Naive B cell (primary cell): ENCODE results near the gene PRKCB. TPM values are rescaled to one million over a fixed set of nuclear protein-coding genes. Genes with fewer than 3 reads are reported as not detected.

Experiments
- ATAC-seq, 2 donors: fragments of 150-1000 bp; cut with Tn5 transposase; 2 replicates each; pipeline ENCODE4 v1.10.0; 2021; ENCODE audit warnings: low read depth in 2 of 2, mild to moderate bottlenecking in 2 of 2, moderate library complexity in 2 of 2
- DNase-seq: peaks from one replicate; pipeline ENCODE4 v3.0.0; 2022
- H3K27ac Mint-ChIP-seq, 6 donors: one replicate each; pipeline ENCODE4 v1.8.0; 2020 to 2022; ENCODE audit warnings: mild to moderate bottlenecking in 6 of 6, mixed read lengths in 6 of 6, moderate library complexity in 5 of 6, inconsistent platforms in 2 of 6
- H3K27me3 Mint-ChIP-seq, 3 donors: one replicate each; pipeline ENCODE4 v1.8.0; 2021 to 2022; ENCODE audit warnings: mixed read lengths in 3 of 3, mild to moderate bottlenecking in 1 of 3
- H3K36me3 Mint-ChIP-seq, 2 donors: one replicate each; pipeline ENCODE4 v1.8.0; 2020 to 2022; ENCODE audit warnings: mixed read lengths in 2 of 2, inconsistent platforms in 1 of 2, mild to moderate bottlenecking in 1 of 2
- H3K4me1 Mint-ChIP-seq, 3 donors: one replicate each; pipeline ENCODE4 v1.8.0; 2020 to 2022; ENCODE audit warnings: mixed read lengths in 3 of 3, inconsistent platforms in 1 of 3, mild to moderate bottlenecking in 1 of 3, moderate library complexity in 1 of 3
- H3K4me3 Mint-ChIP-seq, 8 donors: one replicate each; pipeline ENCODE4 v1.8.0; 2020 to 2022; ENCODE audit warnings: mild to moderate bottlenecking in 8 of 8, mixed read lengths in 8 of 8, moderate library complexity in 8 of 8, inconsistent platforms in 2 of 8
- H3K9me3 Mint-ChIP-seq, 7 donors: one replicate each; pipeline ENCODE4 v1.8.0; 2020 to 2022; ENCODE audit warnings: mixed read lengths in 7 of 7, mild to moderate bottlenecking in 5 of 7, inconsistent platforms in 2 of 7, moderate library complexity in 1 of 7
- polyA plus RNA-seq, 6 donors: library from polyadenylated mRNA; unstranded; fragments of 300-500 nt; fragmentation: Illumina TruSeq; gene quantifications; one replicate each; pipeline ENCODE4 v1.2.3, GENCODE V29; 2021; ENCODE audit warnings: low read depth in 6 of 6

The PRKCB gene
- polyA plus RNA-seq, 6 donors from 2014 or later: 213 to 344 (median 285) TPM

- H3K4me1 Mint-ChIP-seq: peaks cover 25 to 28% (median 27%) of the 10 kb centered on the region in 3 donors
- peak overlapping the region in 1 of 6 donors; percentile 74 for H3K27ac Mint-ChIP-seq
- H3K4me3 Mint-ChIP-seq: peak overlapping the region in 1 of 8 donors; percentile 50
- peaks cover 0 to 6% (median 2%) of the 10 kb centered on the region in 7 donors for H3K9me3 Mint-ChIP-seq
- DNase-seq (no peak), ATAC-seq (no peak)
- H3K27me3 Mint-ChIP-seq: no peaks in the 10 kb centered on the region
- H3K36me3 Mint-ChIP-seq: no peaks in the 10 kb centered on the region
Measured at GRCh38 chr16:23824909-23825308, 10.9 kb upstream of the PRKCB start.

- peaks cover 24 to 28% (median 25%) of the 10 kb centered on the region in 3 donors for H3K4me1 Mint-ChIP-seq
- ATAC-seq: peak; percentile 99
- no peaks in the 10 kb centered on the region for H3K27me3 Mint-ChIP-seq
- DNase-seq: peak; percentile 71
- H3K9me3 Mint-ChIP-seq: peaks cover 3 to 18% (median 13%) of the 10 kb centered on the region in 7 donors
- peak overlapping the region; percentile 5 to 75 (median 58) for H3K4me3 Mint-ChIP-seq
- H3K36me3 Mint-ChIP-seq: no peaks in the 10 kb centered on the region
- peak overlapping the region; percentile 10 to 92 (median 50) for H3K27ac Mint-ChIP-seq
Measured at GRCh38 chr16:23826528-23827045, 9.2 kb upstream of the PRKCB start.

- peaks cover 3 to 18% (median 13%) of the 10 kb centered on the region in 7 donors for H3K9me3 Mint-ChIP-seq
- ATAC-seq (peak; percentile 19 to 25), DNase-seq (no peak)
- H3K36me3 Mint-ChIP-seq: no peaks in the 10 kb centered on the region
- H3K4me1 Mint-ChIP-seq: peaks cover 24 to 28% (median 25%) of the 10 kb centered on the region in 3 donors
- H3K27me3 Mint-ChIP-seq: no peaks in the 10 kb centered on the region
- H3K27ac Mint-ChIP-seq: peak overlapping the region in 4 of 6 donors; percentile 10 to 92 (median 68)
- peak overlapping the region in 5 of 8 donors; percentile 5 to 74 (median 60) for H3K4me3 Mint-ChIP-seq
Measured at GRCh38 chr16:23827057-23827456, 8.7 kb upstream of the PRKCB start.

- peaks cover 25 to 33% (median 27%) of the 10 kb centered on the region in 3 donors for H3K4me1 Mint-ChIP-seq
- no peaks in the 10 kb centered on the region for H3K36me3 Mint-ChIP-seq
- DNase-seq: no peak
- peaks cover 3 to 18% (median 13%) of the 10 kb centered on the region in 7 donors for H3K9me3 Mint-ChIP-seq
- ATAC-seq: no peak
- H3K27me3 Mint-ChIP-seq: no peaks in the 10 kb centered on the region
- H3K27ac Mint-ChIP-seq: no peak overlapping the region
- H3K4me3 Mint-ChIP-seq: no peak overlapping the region
Measured at GRCh38 chr16:23829454-23829853, 6.3 kb upstream of the PRKCB start.

- ATAC-seq (no peak), DNase-seq (no peak)
- H3K27ac Mint-ChIP-seq: no peak overlapping the region
- H3K27me3 Mint-ChIP-seq: no peaks in the 10 kb centered on the region
- peaks cover 3 to 18% (median 13%) of the 10 kb centered on the region in 7 donors for H3K9me3 Mint-ChIP-seq
- no peak overlapping the region for H3K4me3 Mint-ChIP-seq
- peaks cover 27 to 32% (median 28%) of the 10 kb centered on the region in 3 donors for H3K4me1 Mint-ChIP-seq
- no peaks in the 10 kb centered on the region for H3K36me3 Mint-ChIP-seq
Measured at GRCh38 chr16:23830276-23830675, 5.5 kb upstream of the PRKCB start.

- no peak for ATAC-seq
- Mint-ChIP-seq H3K4me1 (peaks cover 17 to 30% (median 23%) of the 10 kb centered on the region in 3 donors), H3K4me3 (peak overlapping the region in 2 of 8 donors; percentile 59 to 100), H3K36me3 (peaks cover 0 to 9% of the 10 kb centered on the region in 2 donors), H3K9me3 (peaks cover 3 to 18% (median 13%) of the 10 kb centered on the region in 7 donors), H3K27me3 (no peaks in the 10 kb centered on the region), H3K27ac (no peak overlapping the region)
- no peak for DNase-seq
Measured at GRCh38 chr16:23832882-23833281, 2.9 kb upstream of the PRKCB start.

GRCh38 chr16:23833504-23833903 is 2.3 kb upstream of the PRKCB start:
- ATAC-seq (no peak), DNase-seq (no peak)
- peaks cover 3 to 18% (median 13%) of the 10 kb centered on the region in 7 donors for H3K9me3 Mint-ChIP-seq
- H3K4me1 Mint-ChIP-seq: peaks cover 23 to 32% (median 26%) of the 10 kb centered on the region in 3 donors
- peak overlapping the region in 1 of 8 donors; percentile 100 for H3K4me3 Mint-ChIP-seq
- no peak overlapping the region for H3K27ac Mint-ChIP-seq
- H3K36me3 Mint-ChIP-seq: peaks cover 0 to 9% of the 10 kb centered on the region in 2 donors
- no peaks in the 10 kb centered on the region for H3K27me3 Mint-ChIP-seq

GRCh38 chr16:23833960-23834685 is 1.7 kb upstream of the PRKCB start:
- no peak for DNase-seq
- peaks cover 30 to 38% (median 32%) of the 10 kb centered on the region in 3 donors for H3K4me1 Mint-ChIP-seq
- no peak for ATAC-seq
- H3K4me3 Mint-ChIP-seq: peak overlapping the region in 5 of 8 donors; percentile 10 to 100 (median 91)
- no peaks in the 10 kb centered on the region for H3K27me3 Mint-ChIP-seq
- peak overlapping the region in 1 of 6 donors; percentile 14 for H3K27ac Mint-ChIP-seq
- peaks cover 3 to 18% (median 13%) of the 10 kb centered on the region in 7 donors for H3K9me3 Mint-ChIP-seq
- H3K36me3 Mint-ChIP-seq: peaks cover 5 to 9% of the 10 kb centered on the region in 2 donors

- DNase-seq (no peak), ATAC-seq (peak; percentile 38 to 41)
- Mint-ChIP-seq H3K4me1 (peaks cover 48 to 52% (median 49%) of the 10 kb centered on the region in 3 donors), H3K27ac (no peak overlapping the region), H3K9me3 (peaks cover 0 to 3% (median 1%) of the 10 kb centered on the region in 7 donors), H3K27me3 (no peaks in the 10 kb centered on the region), H3K4me3 (peak overlapping the region in 7 of 8 donors; percentile 98 to 100 (median 100)), H3K36me3 (peaks cover 9 to 18% of the 10 kb centered on the region in 2 donors)
Measured at GRCh38 chr16:23836078-23836403, 258 bp downstream of the PRKCB start.

- H3K4me3 Mint-ChIP-seq: peak overlapping the region; percentile 98 to 100 (median 100)
- ATAC-seq (peak; percentile 52 to 53), DNase-seq (peak; percentile 71)
- H3K27me3 Mint-ChIP-seq: no peaks in the 10 kb centered on the region
- H3K36me3 Mint-ChIP-seq: peaks cover 9 to 18% of the 10 kb centered on the region in 2 donors
- H3K9me3 Mint-ChIP-seq: no peaks in the 10 kb centered on the region
- H3K4me1 Mint-ChIP-seq: peaks cover 48 to 54% (median 52%) of the 10 kb centered on the region in 3 donors
- peak overlapping the region; percentile 88 to 98 (median 94) for H3K27ac Mint-ChIP-seq
Measured at GRCh38 chr16:23836404-23837311, 875 bp downstream of the PRKCB start.

- DNase-seq (no peak), ATAC-seq (no peak)
- no peaks in the 10 kb centered on the region for H3K27me3 Mint-ChIP-seq
- H3K27ac Mint-ChIP-seq: peak overlapping the region; percentile 88 to 98 (median 94)
- peaks cover 57 to 63% (median 60%) of the 10 kb centered on the region in 3 donors for H3K4me1 Mint-ChIP-seq
- H3K4me3 Mint-ChIP-seq: peak overlapping the region; percentile 98 to 100 (median 100)
- H3K36me3 Mint-ChIP-seq: peaks cover 9 to 18% of the 10 kb centered on the region in 2 donors
- no peaks in the 10 kb centered on the region for H3K9me3 Mint-ChIP-seq
Measured at GRCh38 chr16:23837553-23838308, 1.9 kb downstream of the PRKCB start.

GRCh38 chr16:23838485-23839142 is 2.8 kb downstream of the PRKCB start:
- Mint-ChIP-seq H3K4me1 (peaks cover 60 to 70% (median 62%) of the 10 kb centered on the region in 3 donors), H3K4me3 (peak overlapping the region; percentile 98 to 100 (median 100)), H3K9me3 (no peaks in the 10 kb centered on the region), H3K27ac (peak overlapping the region in 4 of 6 donors; percentile 20 to 91 (median 66)), H3K27me3 (no peaks in the 10 kb centered on the region), H3K36me3 (peaks cover 9 to 18% of the 10 kb centered on the region in 2 donors)
- ATAC-seq (no peak), DNase-seq (no peak)
